Right lobe of liver (tissue), 6 donors: ENCODE data around the gene STK10. TPM values are rescaled to one million over a fixed set of nuclear protein-coding genes. Genes with fewer than 3 reads are reported as not detected.

ENCODE experiments used
- ATAC-seq, 4 donors: fragments of 200-7000 bp; cut with Tn5 transposase; one replicate each; pipeline ENCODE4 v1.9.1; 2020; ENCODE audit warnings: mild to moderate bottlenecking in 4 of 4, moderate library complexity in 4 of 4
- DNase-seq, 3 donors: peaks; one replicate each; pipeline ENCODE4 v3.0.0-alpha.2; 2020
- H3K27ac ChIP-seq, 3 donors: fragments of 200-600 bp; one replicate each; pipeline ENCODE4 v1.8.0; 2022
- H3K27me3 ChIP-seq, 2 donors: fragments of 200-600 bp; one replicate each; pipeline ENCODE4 v1.8.0; 2022
- H3K36me3 ChIP-seq, 4 donors: fragments of 200-600 bp; sonication (generic) in 1 of 4; one replicate each; pipeline versions ENCODE4 v1.5.1 to v1.8.0; 2017 to 2022; ENCODE audit warnings: control low read depth in 1 of 4
- H3K4me1 ChIP-seq, 4 donors: fragments of 200-600 bp; sonication (generic) in 1 of 4; one replicate each; pipeline versions ENCODE4 v1.5.1 to v1.8.0; 2017 to 2022; ENCODE audit warnings: control low read depth in 1 of 4
- H3K4me3 ChIP-seq, 3 donors: fragments of 200-600 bp; one replicate each; pipeline ENCODE4 v1.8.0; 2022
- H3K9me3 ChIP-seq, 4 donors: fragments of 200-600 bp; sonication (generic) in 1 of 4; one replicate each; pipeline versions ENCODE4 v1.5.1 to v1.8.0; 2017 to 2022; ENCODE audit warnings: control low read depth in 1 of 4
- POLR2A ChIP-seq: fragments of 450-650 bp; IDR thresholded peaks from one replicate; pipeline ENCODE4 v1.6.1; 2017; ENCODE audit warnings: antibody characterized with exemption, mild to moderate bottlenecking
- WGBS: methylation state at CpG from one replicate; pipeline ENCODE4 v1.1.6; 2018; ENCODE audit warnings: low coverage, low lambda C conversion rate; ENCODE audit not compliant: insufficient coverage; ENCODE audit errors: missing lambda C conversion rate; 5-methylcytosine and 5-hydroxymethylcytosine counted together
- intact Hi-C, 2 donors: fragments of 100-400 bp; cut with DNase I; formaldehyde crosslinking; loops; one replicate each; pipeline versions ENCODE4 v1.11.2 to v1.14.1; 2022
- total RNA-seq, 6 experiments: library from RNA; depleted of rRNA in 2 of 6; stranded (reverse); fragments of >200 nt in 2 of 6; fragmentation: NEBNext Ultra II Directional in 3 of 6; extraction: Animal tissue kit (Norgen Biotek cat#: 25700) in 3 of 6; gene quantifications; one replicate each; pipeline versions ENCODE4 v1.1.0 to v1.2.4, GENCODE V29; 2016 to 2023
- TF ChIP-seq, protein P1 (sequence below), 4 donors: fragments of 200-600 bp in 3 of 4; fragments of 450-650 bp in 1 of 4; IDR thresholded peaks; one replicate each; pipeline versions ENCODE4 v1.5.1 to v1.8.0; 2016 to 2022; ENCODE audit warnings: antibody characterized with exemption in 4 of 4, mild to moderate bottlenecking in 2 of 4
- donor health status: DM: no; HTN: yes; CAD: no.
- donor health status: DM: no; HTN: no; CAD: no.
- donor health status: DM: no; HTN: no; CAD: no.
- donor health status: DM: no; HTN: yes; CAD: no.
- donor health status: DM: no; HTN: yes; CAD: no.

STK10 gene
- total RNA-seq, 6 experiments from 2014 or later: 6.9 to 27.4 (median 9.0) TPM

DNA sequence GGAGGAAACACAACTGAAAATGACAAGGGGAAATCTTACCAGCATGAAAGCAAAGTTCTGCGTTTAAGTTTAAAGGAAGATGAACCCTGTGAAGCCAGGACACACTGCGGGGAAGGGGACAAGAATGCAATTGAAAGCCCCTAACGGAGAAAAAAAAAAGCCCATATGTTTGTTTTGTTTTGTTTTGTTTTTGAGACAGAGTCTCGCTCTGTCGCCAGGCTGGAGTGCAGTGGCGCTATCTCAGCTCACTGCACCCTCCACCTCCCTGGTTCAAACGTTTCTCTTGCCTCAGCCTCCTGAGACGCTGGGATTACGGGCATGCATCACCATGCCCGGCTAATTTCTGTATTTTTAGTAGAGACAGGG lies 2.9 kb downstream of the STK10 start:
- intact Hi-C loops: no loop called here
- H3K27ac ChIP-seq: peak overlapping the region in 2 of 3 donors; percentile 73 to 82
- no peaks in the 10 kb centered on the region for H3K27me3 ChIP-seq
- H3K9me3 ChIP-seq: no peaks in the 10 kb centered on the region
- no peaks in the 10 kb centered on the region for H3K36me3 ChIP-seq
- DNase-seq (no peak), ATAC-seq (no peak)
- no peak for TF ChIP-seq POLR2A
- TF ChIP-seq, protein P1, sequence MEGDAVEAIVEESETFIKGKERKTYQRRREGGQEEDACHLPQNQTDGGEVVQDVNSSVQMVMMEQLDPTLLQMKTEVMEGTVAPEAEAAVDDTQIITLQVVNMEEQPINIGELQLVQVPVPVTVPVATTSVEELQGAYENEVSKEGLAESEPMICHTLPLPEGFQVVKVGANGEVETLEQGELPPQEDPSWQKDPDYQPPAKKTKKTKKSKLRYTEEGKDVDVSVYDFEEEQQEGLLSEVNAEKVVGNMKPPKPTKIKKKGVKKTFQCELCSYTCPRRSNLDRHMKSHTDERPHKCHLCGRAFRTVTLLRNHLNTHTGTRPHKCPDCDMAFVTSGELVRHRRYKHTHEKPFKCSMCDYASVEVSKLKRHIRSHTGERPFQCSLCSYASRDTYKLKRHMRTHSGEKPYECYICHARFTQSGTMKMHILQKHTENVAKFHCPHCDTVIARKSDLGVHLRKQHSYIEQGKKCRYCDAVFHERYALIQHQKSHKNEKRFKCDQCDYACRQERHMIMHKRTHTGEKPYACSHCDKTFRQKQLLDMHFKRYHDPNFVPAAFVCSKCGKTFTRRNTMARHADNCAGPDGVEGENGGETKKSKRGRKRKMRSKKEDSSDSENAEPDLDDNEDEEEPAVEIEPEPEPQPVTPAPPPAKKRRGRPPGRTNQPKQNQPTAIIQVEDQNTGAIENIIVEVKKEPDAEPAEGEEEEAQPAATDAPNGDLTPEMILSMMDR (IDR thresholded peaks at IDR 0.05): no peak
- WGBS: 51% methylated on average over 9 of the region's 10 CpGs
- peak overlapping the region in 2 of 3 donors; percentile 10 to 87 for H3K4me3 ChIP-seq
- H3K4me1 ChIP-seq: no peaks in the 10 kb centered on the region

DNA sequence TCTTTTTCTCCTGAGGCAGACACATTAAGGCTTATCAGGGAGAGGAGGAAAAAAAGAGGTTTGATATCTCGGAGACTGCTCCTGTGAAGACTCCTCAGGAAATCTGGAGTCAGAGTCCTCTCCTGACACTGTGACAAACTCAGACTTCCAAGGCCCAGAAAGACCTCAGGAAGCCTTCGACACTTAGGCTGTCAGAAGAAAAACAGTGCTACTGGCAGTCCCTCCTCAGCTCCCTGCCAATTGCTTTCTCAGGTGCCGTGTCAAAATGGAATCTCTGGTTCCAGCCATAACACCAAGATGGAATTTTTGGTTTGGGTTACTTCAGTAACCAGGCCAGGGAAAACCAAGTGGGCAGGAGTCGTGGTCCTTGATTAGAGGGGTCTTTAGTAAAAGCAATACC lies 4.1 kb downstream of the STK10 start:
- no peaks in the 10 kb centered on the region for H3K9me3 ChIP-seq
- H3K36me3 ChIP-seq: no peaks in the 10 kb centered on the region
- H3K27ac ChIP-seq: no peak overlapping the region
- no peak for TF ChIP-seq POLR2A
- TF ChIP-seq, protein P1 (IDR thresholded peaks at IDR 0.05): no peak
- ATAC-seq (no peak), DNase-seq (no peak)
- 63% methylated on average over 4 of the region's 4 CpGs for WGBS
- H3K4me1 ChIP-seq: no peaks in the 10 kb centered on the region
- no peak overlapping the region for H3K4me3 ChIP-seq
- no peaks in the 10 kb centered on the region for H3K27me3 ChIP-seq
- intact Hi-C loops: no loop called here

DNA sequence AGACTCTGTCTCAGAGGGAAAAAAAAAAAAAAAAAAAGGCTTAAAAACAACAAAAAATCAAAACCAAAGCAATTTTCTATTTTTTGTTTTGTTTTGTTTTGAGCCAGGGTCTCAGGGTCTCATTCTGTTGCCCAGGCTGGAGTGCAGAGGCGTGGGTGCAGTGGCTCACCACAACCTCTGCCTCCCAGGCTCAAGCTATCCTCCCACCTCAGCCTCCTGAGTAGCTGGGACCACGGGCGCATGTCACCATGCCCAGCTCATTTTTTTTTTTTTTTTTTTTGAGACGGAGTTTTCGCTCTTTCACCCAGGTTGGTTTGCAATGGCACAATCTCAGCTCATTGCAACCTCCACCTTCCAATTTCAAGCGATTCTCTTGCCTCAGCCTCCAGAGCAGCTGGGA lies 5.7 kb downstream of the STK10 start:
- Histone ChIP-seq H3K27me3 (no peaks in the 10 kb centered on the region), H3K9me3 (no peaks in the 10 kb centered on the region), H3K4me3 (no peak overlapping the region), H3K27ac (no peak overlapping the region), H3K4me1 (no peaks in the 10 kb centered on the region), H3K36me3 (no peaks in the 10 kb centered on the region)
- WGBS: 73% methylated on average over 5 of the region's 6 CpGs
- intact Hi-C loops: no loop called here
- ATAC-seq: no peak
- TF ChIP-seq, protein P1 (IDR thresholded peaks at IDR 0.05): no peak
- TF ChIP-seq POLR2A: no peak
- DNase-seq: no peak

GRCh38 chr5:172180936-172181335 lies 7.1 kb downstream of the STK10 start:
- intact Hi-C loops: no loop called here
- H3K4me1 ChIP-seq: no peaks in the 10 kb centered on the region
- ATAC-seq: no peak

More at GRCh38 chr5:172180936-172181335, 7.1 kb downstream of the STK10 start:
- Histone ChIP-seq H3K9me3 (no peaks in the 10 kb centered on the region), H3K4me3 (no peak overlapping the region), H3K36me3 (no peaks in the 10 kb centered on the region), H3K27ac (no peak overlapping the region), H3K27me3 (no peaks in the 10 kb centered on the region)
- no peak for TF ChIP-seq POLR2A
- TF ChIP-seq, protein P1 (IDR thresholded peaks at IDR 0.05): no peak
- no peak for DNase-seq
- 88% methylated on average over 9 of the region's 9 CpGs for WGBS
